Upper lobe of left lung (tissue), 4 donors: ENCODE results near the gene LRCH1.

Experiments
- CTCF ChIP-seq, 6 experiments: fragments of 450-650 bp in 4 of 6; fragments of 200-600 bp in 2 of 6; sonication (generic) in 2 of 6; IDR thresholded peaks; one replicate each; pipeline ENCODE4 v1.5.1; 2016 to 2019; ENCODE audit warnings: antibody characterized with exemption in 6 of 6
- POLR2AphosphoS5 ChIP-seq, 2 donors: sonication (generic); formaldehyde crosslinking; IDR thresholded peaks; one replicate each; pipeline ENCODE4 v1.5.1; 2017; ENCODE audit warnings: antibody characterized with exemption in 2 of 2

- TF ChIP-seq POLR2AphosphoS5 (IDR thresholded peaks at IDR 0.05) = no peak
- TF ChIP-seq CTCF (IDR thresholded peaks at IDR 0.05) = no peak
Observed at GRCh38 chr13:46600943-46601311, 48.0 kb downstream of the LRCH1 start.
